ENCODE data around the gene SLC25A21.
"Not testable (repeated sequence)": the region's sequence is repeated elsewhere in the genome, so short reads cannot be mapped to it uniquely, and the experiment has no call there.

SLC25A21 gene

DNA sequence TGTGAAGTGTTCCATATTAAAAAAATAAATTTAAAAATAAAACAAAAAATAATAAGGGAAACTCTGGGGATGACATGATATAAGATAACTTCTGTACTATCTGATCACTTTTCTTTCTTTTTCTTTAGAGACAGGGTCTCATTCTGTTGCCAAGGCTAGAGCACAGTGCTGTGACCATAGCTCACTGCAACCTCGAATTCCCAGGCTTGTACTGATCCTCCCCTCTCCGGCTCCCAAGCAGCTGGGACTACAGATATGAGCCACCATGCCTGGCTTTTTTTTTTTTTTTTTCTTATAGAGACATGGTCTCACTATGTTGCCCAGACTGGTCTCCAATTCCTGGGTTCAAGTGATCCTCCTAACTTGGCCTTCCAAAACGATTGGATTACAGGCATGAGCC lies 14.9 kb upstream of the SLC25A21 start:
- 86% methylated on average over 2 of the region's 3 CpGs for WGBS (ENCODE audit: insufficient coverage)
- no peak for DNase-seq
- POLR2A ChIA-PET, result interaction anchor here (0.9 kb wide), 1 partner anchor 9 kb away, joined by 4 read pairs; no protein-coding TSS in a partner anchor
- H3K27ac ChIP-seq (ENCODE audit: insufficient read depth in 1 of 2, low read depth in 1 of 2, low read length in 2 of 2, poor library complexity in 1 of 2, severe bottlenecking in 2 of 2), result no peak overlapping the region
- H3K27me3 ChIP-seq (replicated peaks in 2 of 5; ENCODE audit: control insufficient read depth in 4 of 5, insufficient read depth in 5 of 5, low read length in 4 of 5), result no peaks in the 10 kb centered on the region
- no peak overlapping the region for H3K4me3 ChIP-seq (ENCODE audit: control insufficient read depth in 1 of 7, extremely low read depth in 1 of 7, insufficient read depth in 4 of 7, low read depth in 2 of 7, low read length in 6 of 7)
- no peaks in the 10 kb centered on the region for H3K4me1 ChIP-seq (ENCODE audit: control extremely low read depth in 1 of 4, control insufficient read depth in 4 of 4, insufficient read depth in 4 of 4, low read length in 3 of 4)
- H3K9me3 ChIP-seq (ENCODE audit: control extremely low read depth in 1 of 5, control insufficient read depth in 4 of 5, insufficient read depth in 2 of 5, low read depth in 1 of 5, low read length in 4 of 5), result no peaks in the 10 kb centered on the region
- no peaks in the 10 kb centered on the region for H3K36me3 ChIP-seq (ENCODE audit: control insufficient read depth in 4 of 4, insufficient read depth in 4 of 4, low read length in 3 of 4)
- CTCF ChIA-PET, result no interaction called here

DNA sequence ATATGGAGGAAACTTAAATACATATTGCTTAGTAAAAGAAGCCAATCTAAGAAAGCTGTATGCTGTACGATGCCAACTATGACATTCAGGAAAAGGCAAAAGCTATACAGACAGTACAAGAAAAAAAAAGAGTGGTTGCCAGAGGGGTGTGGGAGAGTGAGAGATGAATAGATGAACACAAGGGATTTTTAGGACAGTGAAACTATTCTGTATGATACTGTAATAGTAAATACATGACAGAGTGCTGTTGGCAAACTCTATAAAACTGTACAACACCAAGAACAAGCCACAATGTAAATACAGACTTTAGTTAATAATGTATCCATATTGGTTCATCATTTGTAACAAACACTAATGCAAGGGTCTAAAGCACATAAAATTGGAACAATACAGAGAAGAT lies 14.5 kb upstream of the SLC25A21 start:
- POLR2A ChIA-PET, result interaction anchor here (0.9 kb wide), 1 partner anchor 9 kb away, joined by 4 read pairs; no protein-coding TSS in a partner anchor
- Histone ChIP-seq H3K27me3 (replicated peaks in 2 of 5; ENCODE audit: control insufficient read depth in 4 of 5, insufficient read depth in 5 of 5, low read length in 4 of 5) (no peaks in the 10 kb centered on the region), H3K9me3 (ENCODE audit: control extremely low read depth in 1 of 5, control insufficient read depth in 4 of 5, insufficient read depth in 2 of 5, low read depth in 1 of 5, low read length in 4 of 5) (no peaks in the 10 kb centered on the region), H3K36me3 (ENCODE audit: control insufficient read depth in 4 of 4, insufficient read depth in 4 of 4, low read length in 3 of 4) (no peaks in the 10 kb centered on the region), H3K27ac (ENCODE audit: insufficient read depth in 1 of 2, low read depth in 1 of 2, low read length in 2 of 2, poor library complexity in 1 of 2, severe bottlenecking in 2 of 2) (no peak overlapping the region), H3K4me1 (ENCODE audit: control extremely low read depth in 1 of 4, control insufficient read depth in 4 of 4, insufficient read depth in 4 of 4, low read length in 3 of 4) (no peaks in the 10 kb centered on the region), H3K4me3 (ENCODE audit: control insufficient read depth in 1 of 7, extremely low read depth in 1 of 7, insufficient read depth in 4 of 7, low read depth in 2 of 7, low read length in 6 of 7) (no peak overlapping the region)
- CTCF ChIA-PET, result no interaction called here
- no peak for DNase-seq
- 100% methylated on average over 1 of the region's 1 CpG for WGBS (ENCODE audit: insufficient coverage)

DNA sequence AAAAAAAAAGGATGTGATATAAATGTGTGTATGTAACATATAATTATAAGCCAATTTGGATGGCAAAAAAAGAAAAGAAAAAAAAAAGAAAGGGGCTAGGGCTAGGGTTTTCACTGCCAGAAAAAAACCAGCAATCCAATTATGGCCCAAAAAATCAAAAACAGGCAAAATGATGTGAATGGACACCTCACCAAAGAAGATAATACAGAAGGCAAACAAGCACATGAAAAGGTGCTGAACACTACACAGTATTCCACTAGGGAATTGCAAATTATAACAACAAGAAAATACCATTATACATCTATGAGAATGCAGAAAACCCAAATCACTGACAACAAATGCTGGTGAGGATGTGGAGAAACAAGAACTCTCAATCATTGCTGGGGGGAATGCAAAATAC lies 13.3 kb upstream of the SLC25A21 start:
- H3K9me3 ChIP-seq (ENCODE audit: control extremely low read depth in 1 of 5, control insufficient read depth in 4 of 5, insufficient read depth in 2 of 5, low read depth in 1 of 5, low read length in 4 of 5), result no peaks in the 10 kb centered on the region
- H3K4me1 ChIP-seq (ENCODE audit: control extremely low read depth in 1 of 4, control insufficient read depth in 4 of 4, insufficient read depth in 4 of 4, low read length in 3 of 4), result no peaks in the 10 kb centered on the region
- CTCF ChIA-PET, result no interaction called here
- H3K4me3 ChIP-seq (ENCODE audit: control insufficient read depth in 1 of 7, extremely low read depth in 1 of 7, insufficient read depth in 4 of 7, low read depth in 2 of 7, low read length in 6 of 7), result no peak overlapping the region
- DNase-seq, result no peak
- H3K27ac ChIP-seq (ENCODE audit: insufficient read depth in 1 of 2, low read depth in 1 of 2, low read length in 2 of 2, poor library complexity in 1 of 2, severe bottlenecking in 2 of 2), result no peak overlapping the region
- POLR2A ChIA-PET, result no interaction called here
- no peaks in the 10 kb centered on the region for H3K27me3 ChIP-seq (replicated peaks in 2 of 5; ENCODE audit: control insufficient read depth in 4 of 5, insufficient read depth in 5 of 5, low read length in 4 of 5)
- no peaks in the 10 kb centered on the region for H3K36me3 ChIP-seq (ENCODE audit: control insufficient read depth in 4 of 4, insufficient read depth in 4 of 4, low read length in 3 of 4)

DNA sequence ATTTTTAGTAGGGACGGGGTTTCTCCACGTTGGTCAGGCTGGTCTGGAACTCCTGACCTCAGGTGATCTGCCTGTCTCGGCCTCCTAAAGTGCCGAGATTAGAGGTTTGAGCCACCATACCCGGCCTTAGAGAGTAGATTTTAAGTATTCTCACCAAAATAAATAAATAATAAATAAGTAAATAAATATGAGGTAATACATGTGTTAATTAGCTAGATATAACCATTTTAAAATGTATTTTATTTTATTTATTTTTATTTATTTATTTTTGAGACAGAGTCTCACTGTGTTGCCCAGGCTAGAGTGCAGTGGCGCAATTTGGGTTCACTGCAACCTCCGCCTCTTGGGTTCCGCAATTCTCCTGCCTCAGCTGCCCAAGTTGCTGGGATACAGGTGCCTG lies 12.1 kb upstream of the SLC25A21 start:
- H3K36me3 ChIP-seq (ENCODE audit: control insufficient read depth in 4 of 4, insufficient read depth in 4 of 4, low read length in 3 of 4); H3K27ac ChIP-seq (ENCODE audit: insufficient read depth in 1 of 2, low read depth in 1 of 2, low read length in 2 of 2, poor library complexity in 1 of 2, severe bottlenecking in 2 of 2); H3K27me3 ChIP-seq (replicated peaks in 2 of 5; ENCODE audit: control insufficient read depth in 4 of 5, insufficient read depth in 5 of 5, low read length in 4 of 5); POLR2A ChIA-PET; H3K9me3 ChIP-seq (ENCODE audit: control extremely low read depth in 1 of 5, control insufficient read depth in 4 of 5, insufficient read depth in 2 of 5, low read depth in 1 of 5, low read length in 4 of 5); DNase-seq; H3K4me1 ChIP-seq (ENCODE audit: control extremely low read depth in 1 of 4, control insufficient read depth in 4 of 4, insufficient read depth in 4 of 4, low read length in 3 of 4); H3K4me3 ChIP-seq (ENCODE audit: control insufficient read depth in 1 of 7, extremely low read depth in 1 of 7, insufficient read depth in 4 of 7, low read depth in 2 of 7, low read length in 6 of 7): not testable (repeated sequence)
- 100% methylated on average over 5 of the region's 8 CpGs for WGBS (ENCODE audit: insufficient coverage)
- CTCF ChIA-PET, result interaction anchor here (1.1 kb wide), 1 partner anchor 10 kb away, joined by 3 read pairs; no protein-coding TSS in a partner anchor

DNA sequence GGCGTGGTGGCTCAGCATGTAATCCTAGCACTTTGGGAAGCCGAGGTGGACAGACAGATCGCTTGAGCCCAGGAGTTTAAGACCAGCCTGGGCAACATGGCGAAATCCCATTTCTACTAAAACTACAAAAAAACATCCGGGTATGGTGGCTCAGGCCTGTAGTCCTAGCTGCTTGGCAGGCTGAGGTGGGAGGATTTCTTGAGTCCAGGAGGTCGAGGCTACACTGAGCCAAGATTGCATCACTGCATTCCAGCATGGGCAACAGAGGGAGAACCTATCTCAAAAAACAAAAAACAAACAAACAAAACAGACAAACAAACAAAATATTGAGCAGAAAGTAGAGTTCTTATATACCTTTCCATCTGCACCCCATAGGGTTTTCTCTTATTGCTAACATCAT lies 9.0 kb upstream of the SLC25A21 start:
- 100% methylated on average over 2 of the region's 6 CpGs for whole genome bisulfite sequencing (ENCODE audit: insufficient coverage)
- CTCF ChIA-PET, result no interaction called here
- Histone ChIP-seq H3K27me3 (replicated peaks in 2 of 5; ENCODE audit: control insufficient read depth in 4 of 5, insufficient read depth in 5 of 5, low read length in 4 of 5) (no peaks in the 10 kb centered on the region), H3K4me3 (ENCODE audit: control insufficient read depth in 1 of 7, extremely low read depth in 1 of 7, insufficient read depth in 4 of 7, low read depth in 2 of 7, low read length in 6 of 7) (no peak overlapping the region), H3K27ac (ENCODE audit: insufficient read depth in 1 of 2, low read depth in 1 of 2, low read length in 2 of 2, poor library complexity in 1 of 2, severe bottlenecking in 2 of 2) (no peak overlapping the region), H3K4me1 (ENCODE audit: control extremely low read depth in 1 of 4, control insufficient read depth in 4 of 4, insufficient read depth in 4 of 4, low read length in 3 of 4) (no peaks in the 10 kb centered on the region), H3K36me3 (ENCODE audit: control insufficient read depth in 4 of 4, insufficient read depth in 4 of 4, low read length in 3 of 4) (no peaks in the 10 kb centered on the region), H3K9me3 (ENCODE audit: control extremely low read depth in 1 of 5, control insufficient read depth in 4 of 5, insufficient read depth in 2 of 5, low read depth in 1 of 5, low read length in 4 of 5) (no peaks in the 10 kb centered on the region)
- no peak for DNase-seq
- POLR2A ChIA-PET, result no interaction called here

DNA sequence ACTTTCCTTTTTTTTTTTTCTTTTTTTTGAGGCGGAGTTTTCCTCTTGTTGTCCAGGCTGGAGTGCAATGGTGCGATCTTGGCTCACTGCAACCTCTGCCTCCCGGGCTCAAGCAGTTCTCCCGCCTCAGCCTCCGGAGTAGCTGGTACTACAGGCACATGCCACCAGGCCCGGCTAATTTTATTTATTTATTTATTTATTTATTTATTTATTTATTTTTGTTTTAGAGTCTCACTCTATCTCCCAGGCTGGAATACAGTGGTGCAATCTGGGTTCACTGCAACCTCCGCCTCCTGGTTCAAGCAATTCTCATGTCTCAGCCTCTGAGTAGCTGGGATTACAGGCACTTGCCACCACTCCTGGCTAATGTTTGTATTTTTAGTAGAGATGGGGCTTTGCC lies 8.5 kb upstream of the SLC25A21 start:
- POLR2A ChIA-PET, result not testable (repeated sequence)
- WGBS (ENCODE audit: insufficient coverage), result 100% methylated on average over 2 of the region's 7 CpGs

DNA sequence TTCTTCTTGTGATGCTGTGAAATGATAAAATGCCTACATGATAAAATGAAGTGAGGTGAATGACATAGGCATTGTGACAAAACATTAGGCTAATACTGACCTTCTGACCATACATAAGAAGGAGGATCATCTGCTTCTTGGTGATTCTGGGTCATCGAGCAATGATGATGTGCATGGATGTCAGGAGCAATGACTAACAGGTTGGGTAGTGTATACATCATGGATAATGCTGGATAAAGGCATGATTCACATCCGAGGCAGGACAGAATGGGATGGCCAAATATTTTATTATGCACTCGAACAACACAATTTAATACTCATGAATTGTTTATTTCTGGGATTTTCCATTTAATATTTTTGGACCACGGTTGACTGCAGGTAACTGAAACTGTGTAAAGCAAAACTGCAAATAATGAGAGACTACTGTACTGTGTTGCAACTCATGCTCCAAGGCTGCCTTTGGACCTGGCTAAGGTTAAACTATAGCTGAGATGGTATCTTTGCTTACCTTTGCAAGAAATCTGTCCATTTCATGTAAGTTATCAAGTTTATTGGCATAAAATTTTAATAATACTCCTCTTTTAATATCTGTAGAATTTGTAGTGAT lies 7.6 kb upstream of the SLC25A21 start:
- WGBS (ENCODE audit: insufficient coverage), result no CpG with 5 or more reads among the region's 4 CpGs
- Histone ChIP-seq H3K27ac (ENCODE audit: insufficient read depth in 1 of 2, low read depth in 1 of 2, low read length in 2 of 2, poor library complexity in 1 of 2, severe bottlenecking in 2 of 2) (no peak overlapping the region), H3K4me3 (ENCODE audit: control insufficient read depth in 1 of 7, extremely low read depth in 1 of 7, insufficient read depth in 4 of 7, low read depth in 2 of 7, low read length in 6 of 7) (no peak overlapping the region), H3K27me3 (replicated peaks in 2 of 5; ENCODE audit: control insufficient read depth in 4 of 5, insufficient read depth in 5 of 5, low read length in 4 of 5) (no peaks in the 10 kb centered on the region), H3K36me3 (ENCODE audit: control insufficient read depth in 4 of 4, insufficient read depth in 4 of 4, low read length in 3 of 4) (no peaks in the 10 kb centered on the region), H3K4me1 (ENCODE audit: control extremely low read depth in 1 of 4, control insufficient read depth in 4 of 4, insufficient read depth in 4 of 4, low read length in 3 of 4) (no peaks in the 10 kb centered on the region), H3K9me3 (ENCODE audit: control extremely low read depth in 1 of 5, control insufficient read depth in 4 of 5, insufficient read depth in 2 of 5, low read depth in 1 of 5, low read length in 4 of 5) (no peaks in the 10 kb centered on the region)
- ChIA-PET CTCF (no interaction called here), POLR2A (no interaction called here)
- DNase-seq, result no peak

More for the DNA sequence above, 8.5 kb upstream of the SLC25A21 start:
- H3K9me3 ChIP-seq (ENCODE audit: control extremely low read depth in 1 of 5, control insufficient read depth in 4 of 5, insufficient read depth in 2 of 5, low read depth in 1 of 5, low read length in 4 of 5); H3K4me1 ChIP-seq (ENCODE audit: control extremely low read depth in 1 of 4, control insufficient read depth in 4 of 4, insufficient read depth in 4 of 4, low read length in 3 of 4); DNase-seq; H3K4me3 ChIP-seq (ENCODE audit: control insufficient read depth in 1 of 7, extremely low read depth in 1 of 7, insufficient read depth in 4 of 7, low read depth in 2 of 7, low read length in 6 of 7); H3K36me3 ChIP-seq (ENCODE audit: control insufficient read depth in 4 of 4, insufficient read depth in 4 of 4, low read length in 3 of 4); H3K27me3 ChIP-seq (replicated peaks in 2 of 5; ENCODE audit: control insufficient read depth in 4 of 5, insufficient read depth in 5 of 5, low read length in 4 of 5); CTCF ChIA-PET; H3K27ac ChIP-seq (ENCODE audit: insufficient read depth in 1 of 2, low read depth in 1 of 2, low read length in 2 of 2, poor library complexity in 1 of 2, severe bottlenecking in 2 of 2): not testable (repeated sequence)

Measured in common myeloid progenitor, CD34-positive (primary cell).